HEK293 (cell line): ENCODE results near the gene SPTY2D1.

Experiments used
- REST ChIP-seq: fragments of 450-650 bp; formaldehyde crosslinking; IDR thresholded peaks from 2 replicates; pipeline ENCODE4 v1.5.1; 2016; ENCODE audit warnings: missing biosample characterization, missing genetic modification characterization
- SETDB1 ChIP-seq: IDR thresholded peaks from one replicate; pipeline ENCODE4 v1.6.1; 2017; ENCODE audit warnings: mild to moderate bottlenecking, low read length, moderate library complexity, mixed read lengths; ENCODE audit not compliant: insufficient read length
- YY1 ChIP-seq: fragments of 450-650 bp; formaldehyde crosslinking; IDR thresholded peaks from 2 replicates; pipeline ENCODE4 v1.5.1; 2018; ENCODE audit warnings: missing biosample characterization, missing genetic modification characterization
- ZBTB7A ChIP-seq: fragments of 450-650 bp; formaldehyde crosslinking; IDR thresholded peaks from 2 replicates; pipeline ENCODE4 v1.5.1; 2016; ENCODE audit warnings: low read depth, missing biosample characterization, missing genetic modification characterization
- ZEB2 ChIP-seq: fragments of 450-650 bp; formaldehyde crosslinking; IDR thresholded peaks from 2 replicates; pipeline ENCODE4 v1.5.1; 2016; ENCODE audit warnings: missing biosample characterization, missing genetic modification characterization
- ZNF140 ChIP-seq: fragments of 450-650 bp; formaldehyde crosslinking; IDR thresholded peaks from 2 replicates; pipeline ENCODE4 v1.5.1; 2016; ENCODE audit warnings: missing biosample characterization, missing genetic modification characterization
- ZNF626 ChIP-seq: fragments of 450-650 bp; sonication (Bioruptor Pico); formaldehyde crosslinking; IDR thresholded peaks from 2 replicates; pipeline ENCODE4 v1.5.1; 2018; ENCODE audit warnings: missing biosample characterization, missing genetic modification characterization, inconsistent platforms
- ZNF792 ChIP-seq: fragments of 450-650 bp; formaldehyde crosslinking; IDR thresholded peaks from 2 replicates; pipeline ENCODE4 v1.5.1; 2016; ENCODE audit warnings: missing biosample characterization, missing genetic modification characterization
- TF ChIP-seq, protein P1 (sequence below): fragments of 450-650 bp; formaldehyde crosslinking; IDR thresholded peaks from 2 replicates; pipeline ENCODE4 v1.5.1; 2016; ENCODE audit warnings: missing biosample characterization, missing genetic modification characterization
- TF ChIP-seq, protein P2 (sequence below): fragments of 450-650 bp; formaldehyde crosslinking; IDR thresholded peaks from 2 replicates; pipeline ENCODE4 v1.5.1; 2016; ENCODE audit warnings: missing biosample characterization, missing genetic modification characterization
- TF ChIP-seq, protein P3 (sequence below): fragments of 450-650 bp; formaldehyde crosslinking; IDR thresholded peaks from 2 replicates; pipeline ENCODE4 v1.5.1; 2016; ENCODE audit warnings: missing biosample characterization, missing genetic modification characterization

GRCh38 chr11:18677560-18677959 lies 43.4 kb upstream of the SPTY2D1 start:
- TF ChIP-seq, protein P1, sequence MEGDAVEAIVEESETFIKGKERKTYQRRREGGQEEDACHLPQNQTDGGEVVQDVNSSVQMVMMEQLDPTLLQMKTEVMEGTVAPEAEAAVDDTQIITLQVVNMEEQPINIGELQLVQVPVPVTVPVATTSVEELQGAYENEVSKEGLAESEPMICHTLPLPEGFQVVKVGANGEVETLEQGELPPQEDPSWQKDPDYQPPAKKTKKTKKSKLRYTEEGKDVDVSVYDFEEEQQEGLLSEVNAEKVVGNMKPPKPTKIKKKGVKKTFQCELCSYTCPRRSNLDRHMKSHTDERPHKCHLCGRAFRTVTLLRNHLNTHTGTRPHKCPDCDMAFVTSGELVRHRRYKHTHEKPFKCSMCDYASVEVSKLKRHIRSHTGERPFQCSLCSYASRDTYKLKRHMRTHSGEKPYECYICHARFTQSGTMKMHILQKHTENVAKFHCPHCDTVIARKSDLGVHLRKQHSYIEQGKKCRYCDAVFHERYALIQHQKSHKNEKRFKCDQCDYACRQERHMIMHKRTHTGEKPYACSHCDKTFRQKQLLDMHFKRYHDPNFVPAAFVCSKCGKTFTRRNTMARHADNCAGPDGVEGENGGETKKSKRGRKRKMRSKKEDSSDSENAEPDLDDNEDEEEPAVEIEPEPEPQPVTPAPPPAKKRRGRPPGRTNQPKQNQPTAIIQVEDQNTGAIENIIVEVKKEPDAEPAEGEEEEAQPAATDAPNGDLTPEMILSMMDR (tag by site-specific recombination), result no peak
- TF ChIP-seq ZNF792 (tag by site-specific recombination) (no peak), SETDB1 (no peak), ZNF626 (tag by site-specific recombination) (no peak), ZBTB7A (tag by site-specific recombination) (no peak), YY1 (tag by site-specific recombination) (no peak), ZEB2 (no peak), ZNF140 (tag by site-specific recombination) (no peak), REST (tag by site-specific recombination) (no peak)
- TF ChIP-seq, protein P2, sequence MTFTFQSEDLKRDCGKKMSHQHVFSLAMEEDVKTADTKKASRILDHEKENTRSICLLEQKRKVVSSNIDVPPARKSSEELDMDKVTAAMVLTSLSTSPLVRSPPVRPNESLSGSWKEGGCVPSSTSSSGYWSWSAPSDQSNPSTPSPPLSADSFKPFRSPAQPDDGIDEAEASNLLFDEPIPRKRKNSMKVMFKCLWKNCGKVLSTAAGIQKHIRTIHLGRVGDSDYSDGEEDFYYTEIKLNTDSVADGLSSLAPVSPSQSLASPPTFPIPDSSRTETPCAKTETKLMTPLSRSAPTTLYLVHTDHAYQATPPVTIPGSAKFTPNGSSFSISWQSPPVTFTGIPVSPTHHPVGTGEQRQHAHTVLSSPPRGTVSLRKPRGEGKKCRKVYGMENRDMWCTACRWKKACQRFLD (tag by site-specific recombination), result no peak
- TF ChIP-seq, protein P3, sequence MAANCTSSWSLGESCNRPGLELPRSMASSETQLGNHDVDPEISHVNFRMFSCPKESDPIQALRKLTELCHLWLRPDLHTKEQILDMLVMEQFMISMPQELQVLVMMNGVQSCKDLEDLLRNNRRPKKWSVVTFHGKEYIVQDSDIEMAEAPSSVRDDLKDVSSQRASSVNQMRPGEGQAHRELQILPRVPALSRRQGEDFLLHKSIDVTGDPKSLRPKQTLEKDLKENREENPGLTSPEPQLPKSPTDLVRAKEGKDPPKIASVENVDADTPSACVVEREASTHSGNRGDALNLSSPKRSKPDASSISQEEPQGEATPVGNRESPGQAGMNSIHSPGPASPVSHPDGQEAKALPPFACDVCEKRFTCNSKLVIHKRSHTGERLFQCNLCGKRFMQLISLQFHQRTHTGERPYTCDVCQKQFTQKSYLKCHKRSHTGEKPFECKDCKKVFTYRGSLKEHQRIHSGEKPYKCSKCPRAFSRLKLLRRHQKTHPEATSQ (tag by site-specific recombination), result no peak
